H1 (cell line): Measurements from ENCODE around the gene NOS1AP. TPM values are rescaled to one million over a fixed set of nuclear protein-coding genes. Genes with fewer than 3 reads are reported as not detected.

Source experiments
- CHD7 ChIP-seq: fragments of 300-600 bp; sonication (generic); IDR thresholded peaks from 2 replicates; pipeline ENCODE4 v1.7.1; 2012; ENCODE audit warnings: low read length, moderate library complexity, mild to moderate bottlenecking, inconsistent platforms; ENCODE audit not compliant: insufficient replicate concordance
- RBBP5 ChIP-seq: IDR thresholded peaks from 2 replicates; pipeline ENCODE4 v1.7.1; 2012; ENCODE audit warnings: low read depth, mild to moderate bottlenecking, inconsistent platforms, low read length, moderate library complexity, borderline replicate concordance
- SP1 ChIP-seq: IDR thresholded peaks from 2 replicates; pipeline ENCODE4 v1.6.1; 2011; ENCODE audit warnings: low read depth, low read length
- TEAD4 ChIP-seq: IDR thresholded peaks from 2 replicates; pipeline ENCODE4 v1.6.1; 2012; ENCODE audit warnings: low read depth, low read length, inconsistent platforms, mixed read lengths
- polyA plus RNA-seq, 7 experiments: library from polyadenylated mRNA; depleted of rRNA in 3 of 7; stranded (reverse) in 5 of 7; unstranded in 2 of 7; fragments of >200 nt in 5 of 7; fragments of 200-250 nt in 2 of 7; gene quantifications; 1 replicate in 5 of 7; 2 replicates in 1 of 7; 4 replicates in 1 of 7; pipeline versions ENCODE4 v1.2.1 to v1.2.3, GENCODE V29; 2011 to 2013; ENCODE audit warnings: missing spikeins in 2 of 7, mixed read lengths in 2 of 7
- total RNA-seq: library from RNA; stranded (reverse); fragmentation: NEBNext Ultra II Directional; extraction: Animal tissue kit (Norgen Biotek cat#: 25700); gene quantifications from 2 replicates; pipeline ENCODE4 v1.2.1, GENCODE V29; 2021

NOS1AP gene
- total and polyA plus RNA-seq, 2 of the 8 experiments (the other 6 are each of a cell fraction or from before 2014, with no cell fraction given), result 2.4 to 12.1 TPM

GRCh38 chr1:162175379-162176081 is 106.0 kb downstream of the NOS1AP start (continued):
- TF ChIP-seq CHD7 (no peak), TEAD4 (peak; percentile 86), RBBP5 (0 out of 2 replicates have a peak, but pooled peaks have one; percentile 33), SP1 (peak; percentile 16; the same call in 1 of the 2 replicates)
